GM12864 (cell line): ENCODE results near the gene MAP3K10.

Source experiments
- DNase-seq: peaks from one replicate; pipeline ENCODE4 v3.0.0-alpha.2; 2011; ENCODE audit warnings: low read depth
- H3K4me3 ChIP-seq: 2 replicates; pipeline ENCODE4 v1.5.1; 2011; ENCODE audit warnings: mild to moderate bottlenecking, low read depth, low read length, control low read depth
- TF ChIP-seq, protein P1 (sequence below): IDR thresholded peaks from 2 replicates; pipeline ENCODE4 v1.5.1; 2011; ENCODE audit warnings: low read depth, mild to moderate bottlenecking, moderate library complexity, low read length, control low read depth, inconsistent platforms; ENCODE audit errors: missing control alignments

Gene MAP3K10

DNA sequence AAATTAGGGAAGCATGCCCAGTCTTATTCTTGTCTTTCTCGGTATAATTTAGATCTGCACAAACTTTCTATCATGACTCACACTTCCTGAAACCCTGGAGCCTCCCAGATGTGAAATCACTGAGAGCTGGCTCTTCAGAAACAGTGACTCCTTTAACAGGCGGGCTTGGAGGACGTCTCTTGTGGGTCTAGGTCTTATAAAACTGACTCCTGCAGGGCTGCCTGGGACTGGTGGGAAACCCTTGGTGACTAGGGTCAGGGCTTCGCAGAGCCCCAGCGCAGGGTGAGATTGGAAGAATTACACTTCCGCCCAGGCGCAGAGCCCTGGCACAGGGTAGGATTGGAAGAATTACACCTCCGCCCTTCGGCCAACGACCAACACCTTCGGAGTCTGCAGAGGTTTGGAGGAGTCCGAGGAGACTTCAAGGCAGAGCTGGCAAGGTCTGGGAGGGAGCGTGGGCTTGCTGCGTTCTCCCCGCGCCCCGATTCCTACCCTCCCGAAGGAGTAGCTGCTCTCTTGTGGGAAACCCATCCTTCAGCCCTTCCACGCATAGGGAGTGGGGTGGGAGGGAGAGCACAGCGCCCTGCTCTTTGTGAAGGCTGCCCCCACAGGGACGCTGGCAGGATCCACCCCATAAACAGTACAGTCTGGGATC is 43.4 kb upstream of the MAP3K10 start:
- no peak overlapping the region for H3K4me3 ChIP-seq
- TF ChIP-seq, protein P1, sequence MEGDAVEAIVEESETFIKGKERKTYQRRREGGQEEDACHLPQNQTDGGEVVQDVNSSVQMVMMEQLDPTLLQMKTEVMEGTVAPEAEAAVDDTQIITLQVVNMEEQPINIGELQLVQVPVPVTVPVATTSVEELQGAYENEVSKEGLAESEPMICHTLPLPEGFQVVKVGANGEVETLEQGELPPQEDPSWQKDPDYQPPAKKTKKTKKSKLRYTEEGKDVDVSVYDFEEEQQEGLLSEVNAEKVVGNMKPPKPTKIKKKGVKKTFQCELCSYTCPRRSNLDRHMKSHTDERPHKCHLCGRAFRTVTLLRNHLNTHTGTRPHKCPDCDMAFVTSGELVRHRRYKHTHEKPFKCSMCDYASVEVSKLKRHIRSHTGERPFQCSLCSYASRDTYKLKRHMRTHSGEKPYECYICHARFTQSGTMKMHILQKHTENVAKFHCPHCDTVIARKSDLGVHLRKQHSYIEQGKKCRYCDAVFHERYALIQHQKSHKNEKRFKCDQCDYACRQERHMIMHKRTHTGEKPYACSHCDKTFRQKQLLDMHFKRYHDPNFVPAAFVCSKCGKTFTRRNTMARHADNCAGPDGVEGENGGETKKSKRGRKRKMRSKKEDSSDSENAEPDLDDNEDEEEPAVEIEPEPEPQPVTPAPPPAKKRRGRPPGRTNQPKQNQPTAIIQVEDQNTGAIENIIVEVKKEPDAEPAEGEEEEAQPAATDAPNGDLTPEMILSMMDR, result no peak
- no peak for DNase-seq

DNA sequence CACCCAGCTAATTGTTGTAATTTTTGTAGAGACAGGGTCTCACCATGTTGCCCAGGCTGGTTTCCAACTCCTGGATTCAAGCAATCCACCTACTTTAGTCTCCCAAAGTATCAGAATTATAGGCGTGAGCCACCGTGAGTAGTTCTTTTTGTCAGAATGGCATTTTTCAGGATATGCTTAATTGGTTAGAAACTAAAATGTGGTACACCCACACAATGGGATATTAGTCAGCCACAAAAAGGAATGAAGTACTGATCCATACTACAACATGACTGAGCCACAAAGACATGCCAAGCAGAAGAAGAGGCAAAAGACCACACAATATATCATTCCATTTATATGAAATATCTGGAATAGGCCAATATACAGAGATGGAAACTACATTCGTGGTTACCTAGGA is 41.7 kb upstream of the MAP3K10 start:
- DNase-seq, result no peak
- H3K4me3 ChIP-seq, result no peak overlapping the region
- TF ChIP-seq, protein P1, result no peak

DNA sequence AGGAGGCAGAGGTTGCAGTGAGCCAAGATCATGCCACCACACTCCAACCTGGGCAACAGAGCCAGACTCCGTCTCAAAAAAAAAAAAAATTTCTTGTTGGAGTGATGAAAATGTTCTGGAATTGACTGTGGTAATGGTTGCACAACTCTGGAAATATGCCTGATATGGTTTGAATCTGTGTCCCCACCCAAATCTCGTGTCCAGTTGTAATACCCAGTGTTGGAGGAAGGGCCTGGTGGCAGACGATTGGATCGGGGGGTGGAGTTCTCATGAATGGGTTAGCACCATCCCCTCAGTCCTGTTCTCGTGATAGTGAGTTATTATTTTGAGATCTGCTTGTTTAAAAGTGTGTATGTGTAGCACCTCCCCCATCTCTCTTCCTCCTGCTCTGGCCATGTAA is 41.1 kb upstream of the MAP3K10 start:
- TF ChIP-seq, protein P1, result no peak
- H3K4me3 ChIP-seq, result no peak overlapping the region
- DNase-seq, result no peak

DNA sequence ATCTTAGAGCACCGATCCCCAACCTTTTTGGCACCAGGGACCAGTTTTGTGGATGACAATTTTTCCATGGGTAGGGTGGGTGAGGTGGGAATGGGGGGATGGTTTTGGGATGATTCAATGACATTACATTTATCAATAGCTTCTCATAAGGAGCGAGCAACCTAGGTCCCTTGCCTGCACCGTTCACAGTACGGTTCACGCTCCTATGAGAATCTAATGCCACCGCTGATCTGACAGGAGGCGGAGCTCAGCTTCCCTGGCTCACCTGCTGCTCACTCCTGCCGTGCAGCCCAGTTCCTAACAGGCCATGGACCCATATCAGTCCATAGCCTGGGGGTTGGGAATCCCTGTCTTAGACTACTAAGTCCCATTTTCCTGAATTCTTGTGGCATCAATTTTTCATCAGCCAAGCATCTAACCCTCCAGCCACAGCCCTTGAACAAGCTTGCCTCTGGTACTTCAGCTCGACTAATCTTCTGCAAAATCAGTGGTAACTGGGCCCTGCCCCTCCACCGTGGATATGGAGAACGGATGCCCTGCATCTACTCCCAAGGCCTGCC is 37.0 kb upstream of the MAP3K10 start:
- TF ChIP-seq, protein P1, result no peak
- no peak overlapping the region for H3K4me3 ChIP-seq
- no peak for DNase-seq

DNA sequence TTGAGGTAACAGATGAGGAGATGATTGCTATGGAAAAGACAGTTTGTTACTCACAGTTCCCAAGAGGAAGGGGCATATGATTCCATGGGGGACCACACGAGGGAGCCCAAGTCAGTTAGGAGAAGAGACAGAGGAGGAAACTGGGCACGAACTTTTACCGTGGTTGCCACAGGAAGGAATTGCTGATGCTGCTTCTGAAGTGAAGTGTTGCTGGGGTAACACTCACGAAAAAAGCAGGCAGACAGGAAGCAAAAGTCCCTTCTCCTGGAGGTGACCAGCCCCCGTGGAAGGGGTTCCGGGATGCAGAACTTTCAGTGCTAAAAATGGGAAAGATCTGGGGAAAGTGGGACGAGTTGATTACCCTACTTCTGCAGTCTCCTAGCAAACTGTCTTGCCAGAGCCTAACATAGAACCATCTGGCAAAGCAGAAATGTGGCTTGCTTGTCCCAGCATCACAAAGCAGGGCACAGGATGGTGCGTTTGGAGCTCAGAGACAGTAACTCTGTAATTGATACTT is 35.4 kb upstream of the MAP3K10 start:
- no peak overlapping the region for H3K4me3 ChIP-seq
- TF ChIP-seq, protein P1, result peak; percentile 45
- no peak for DNase-seq

DNA sequence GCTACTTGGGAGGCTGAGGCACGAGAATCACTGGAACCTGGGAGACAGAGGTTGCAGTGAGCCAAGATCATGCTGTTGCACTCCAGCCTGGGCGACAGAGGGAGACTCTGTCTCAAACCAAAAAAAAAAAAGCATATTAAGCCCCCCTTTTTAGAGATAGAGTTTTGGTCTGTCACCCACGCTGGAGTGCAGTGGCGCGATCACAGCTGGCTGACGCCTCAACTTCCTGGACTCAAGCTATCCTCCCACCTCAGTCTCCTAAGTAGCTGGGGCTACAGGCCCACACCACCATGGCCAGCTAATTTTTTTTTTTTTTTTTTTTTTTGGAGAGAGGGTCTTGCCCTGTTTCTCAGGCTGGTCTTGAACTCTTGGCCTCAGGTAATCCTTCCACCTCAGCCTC is 34.2 kb upstream of the MAP3K10 start:
- TF ChIP-seq, protein P1, result no peak
- H3K4me3 ChIP-seq, result no peak overlapping the region
- no peak for DNase-seq

DNA sequence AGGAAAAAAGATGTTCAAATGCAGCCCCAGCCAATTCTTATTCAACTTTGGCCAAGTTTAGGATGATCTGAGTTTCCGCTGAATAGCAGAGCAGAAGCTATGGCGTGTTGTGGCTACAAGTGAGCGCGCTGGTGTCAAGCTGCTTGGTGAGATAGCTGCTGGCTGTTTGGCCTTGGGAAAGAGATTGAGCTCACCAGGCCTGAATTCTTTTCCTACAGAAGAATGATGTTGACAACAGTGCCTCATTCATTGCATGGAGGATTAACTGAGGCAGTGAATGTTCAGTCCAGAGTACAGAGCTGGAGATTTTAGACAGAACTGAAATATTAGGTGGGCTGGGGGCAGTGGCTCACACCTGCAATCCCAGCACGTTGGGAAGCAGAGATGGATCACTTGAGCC is 31.5 kb upstream of the MAP3K10 start:
- no peak for DNase-seq
- TF ChIP-seq, protein P1, result no peak

More for the DNA sequence above, 31.5 kb upstream of the MAP3K10 start:
- H3K4me3 ChIP-seq, result no peak overlapping the region
